GM21515 (cell line): ENCODE measurements around the gene MMP25.

Experiments used
- ATAC-seq: cut with Tn5 transposase; IDR thresholded peaks from one replicate; pipeline ENCODE4 v1.9.1; 2021; ENCODE audit not compliant: unreplicated experiment

MMP25 gene

GRCh38 chr16:3045758-3046640 lies at the start of gene MMP25:
TSS of gene MMP25 (plus strand) at chr16:3046561. CDS start at chr16:3046918, 357 bp downstream.
- ATAC-seq = no peak

- ATAC-seq = no peak
These were observed 46.4 kb upstream of the MMP25 start for GRCh38 chr16:2999929-3000328.

GRCh38 chr16:3000540-3000939 lies 45.8 kb upstream of the MMP25 start:
- ATAC-seq = no peak

- no peak for ATAC-seq
These were observed 45.0 kb upstream of the MMP25 start for GRCh38 chr16:3001316-3001715.

- peak; percentile 92 for ATAC-seq
These were observed 42.6 kb upstream of the MMP25 start for GRCh38 chr16:3003582-3004270.

GRCh38 chr16:3004319-3004718 lies 42.0 kb upstream of the MMP25 start:
- peak; percentile 1 for ATAC-seq

- no peak for ATAC-seq
These were observed 41.5 kb upstream of the MMP25 start for GRCh38 chr16:3004781-3005284.

- no peak for ATAC-seq
These were observed 39.1 kb upstream of the MMP25 start for GRCh38 chr16:3007059-3007956.

- no peak for ATAC-seq
These were observed 38.2 kb upstream of the MMP25 start for GRCh38 chr16:3007957-3008689.

GRCh38 chr16:3008690-3009037 lies 37.7 kb upstream of the MMP25 start:
- no peak for ATAC-seq

- ATAC-seq = no peak
These were observed 36.6 kb upstream of the MMP25 start for GRCh38 chr16:3009568-3010390.

GRCh38 chr16:3010510-3010909 lies 35.9 kb upstream of the MMP25 start:
- no peak for ATAC-seq

GRCh38 chr16:3012246-3012645 lies 34.1 kb upstream of the MMP25 start:
- ATAC-seq = no peak

- no peak for ATAC-seq
These were observed 33.4 kb upstream of the MMP25 start, which contains the start of gene CLDN9 for GRCh38 chr16:3012828-3013420. TSS of gene CLDN9 (plus strand) at chr16:3012923. CDS start at chr16:3013363, 440 bp downstream.

- no peak for ATAC-seq
These were observed 32.8 kb upstream of the MMP25 start for GRCh38 chr16:3013491-3013951.

- ATAC-seq = no peak
These were observed 32.2 kb upstream of the MMP25 start for GRCh38 chr16:3013998-3014690.

- no peak for ATAC-seq
These were observed 31.4 kb upstream of the MMP25 start for GRCh38 chr16:3014971-3015370.

GRCh38 chr16:3015865-3016521 lies 30.4 kb upstream of the MMP25 start:
- ATAC-seq = no peak
